ENCODE results near the gene TMLHE. TPM values are rescaled to one million over a fixed set of nuclear protein-coding genes. Genes with fewer than 3 reads are reported as not detected.
"Not testable (repeated sequence)": the region's sequence is repeated elsewhere in the genome, so short reads cannot be mapped to it uniquely, and the experiment has no call there.

TMLHE gene
- total RNA-seq, 1 experiment from 2014 or later: 21.5 TPM

GRCh38 chrX:155495134-155495533 lies 117.6 kb downstream of the TMLHE start:
- DNase-seq (ENCODE audit: low spot score): not testable (repeated sequence)

DNA sequence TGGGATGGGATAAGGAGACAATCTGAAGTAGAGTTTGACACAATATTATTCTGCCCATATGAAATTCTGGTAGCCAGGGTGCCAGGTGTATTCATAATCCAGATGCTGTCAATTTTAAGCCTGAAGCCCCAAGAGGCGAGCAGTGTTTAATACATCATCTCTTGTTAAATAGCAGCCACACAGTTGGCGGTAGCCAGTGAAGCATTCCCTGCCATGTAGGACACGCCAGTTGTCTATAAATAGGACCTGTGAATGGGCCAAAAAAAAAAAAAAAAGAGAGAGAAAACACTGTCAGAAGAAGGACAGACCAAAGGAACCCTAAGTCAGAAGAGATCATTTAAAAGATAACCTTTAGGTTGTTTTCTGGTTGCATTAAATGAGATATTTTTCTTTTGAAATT lies 121.3 kb downstream of the TMLHE start:
- DNase-seq (ENCODE audit: low spot score): not testable (repeated sequence)

GRCh38 chrX:155477136-155477535 lies 135.6 kb downstream of the TMLHE start:
- DNase-seq (ENCODE audit: low spot score): not testable (repeated sequence)

GRCh38 chrX:155466269-155466938 lies 146.3 kb downstream of the TMLHE start:
- DNase-seq (ENCODE audit: low spot score): not testable (repeated sequence)

GRCh38 chrX:155460501-155460900 lies 152.3 kb downstream of the TMLHE start:
- not testable (repeated sequence) for DNase-seq (ENCODE audit: low spot score)

DNA sequence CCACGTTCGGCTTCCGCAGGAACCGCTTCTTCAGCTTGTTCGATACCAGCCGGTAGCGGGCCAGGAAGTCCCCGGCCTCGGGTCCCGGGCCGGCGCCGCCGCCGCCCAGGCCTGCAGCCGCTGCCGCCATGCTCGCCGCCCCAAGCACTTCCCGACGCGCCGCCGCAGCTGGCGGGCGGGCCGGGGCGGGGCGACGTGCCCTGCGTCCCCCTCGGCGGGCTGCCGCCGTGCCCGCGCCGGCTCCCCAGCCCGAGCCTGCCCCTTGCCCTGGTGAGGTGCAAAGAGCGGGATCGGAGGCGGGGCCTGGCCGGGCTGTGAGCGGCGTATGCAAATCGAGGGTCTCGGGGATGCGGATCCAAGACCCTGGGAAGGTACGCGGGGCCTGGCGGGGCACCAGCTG lies 154.3 kb downstream of the TMLHE start, which contains the start of gene F8A3:
F8A3 (minus strand) TSS at position 150 of the 400 bp plus-strand sequence; CDS start at position 130, 20 bp downstream.
- DNase-seq (ENCODE audit: low spot score): not testable (repeated sequence)

DNA sequence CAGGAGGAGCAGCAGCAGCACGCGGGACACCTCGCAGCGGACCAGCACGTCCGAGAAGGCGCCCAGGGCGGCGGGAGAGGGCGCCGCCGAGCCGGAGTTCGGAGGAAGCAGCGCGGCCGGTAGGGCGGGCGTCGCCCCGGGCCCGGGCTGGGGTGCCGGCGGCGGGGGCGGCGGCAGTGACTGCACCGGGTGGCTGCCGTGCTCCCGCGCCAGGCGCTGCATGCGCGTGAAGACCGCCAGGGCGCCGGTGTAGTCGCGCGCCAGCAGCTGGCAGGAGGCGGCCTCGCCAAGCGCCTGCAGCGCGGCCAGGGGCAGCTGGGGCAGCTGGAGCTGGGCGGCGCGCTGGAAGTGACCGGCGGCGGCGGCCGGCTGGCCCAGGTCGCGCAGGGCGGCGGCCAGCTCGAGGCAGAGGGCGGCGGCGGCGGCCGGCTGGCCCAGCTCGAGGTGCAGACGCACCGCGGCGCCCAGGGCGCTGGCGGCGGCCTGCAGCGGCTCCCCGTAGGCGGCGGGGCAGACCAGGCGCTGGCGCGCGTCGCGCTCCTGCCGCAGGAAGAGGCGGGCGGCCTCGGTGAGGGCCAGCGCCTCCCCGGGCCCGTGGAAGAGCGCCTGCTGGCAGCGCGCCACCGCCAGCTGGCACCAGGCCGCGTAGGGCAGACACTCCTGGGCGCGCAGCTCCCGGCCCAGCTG lies 154.8 kb downstream of the TMLHE start:
- not testable (repeated sequence) for DNase-seq (ENCODE audit: low spot score)

DNA sequence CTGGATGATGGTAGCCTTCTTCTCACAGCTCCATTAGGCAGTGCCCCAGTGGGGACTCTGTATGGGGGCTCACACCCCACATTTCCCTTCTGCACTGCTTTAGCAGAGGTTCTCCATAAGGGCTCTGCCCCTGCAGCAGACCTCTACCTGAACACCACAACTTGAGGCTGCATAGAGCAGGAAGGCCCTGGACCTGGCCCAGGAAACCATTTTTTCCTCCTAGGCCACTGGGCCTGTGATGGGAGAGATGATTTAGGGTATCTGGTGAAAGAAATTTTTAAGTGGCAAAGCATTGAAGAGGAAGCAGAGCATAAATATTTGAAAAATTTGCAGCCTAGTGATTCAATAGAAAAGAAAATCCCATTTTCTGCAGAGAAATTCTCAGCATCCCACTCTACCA lies 171.7 kb downstream of the TMLHE start:
- no peak for DNase-seq (ENCODE audit: low spot score)

Other genes starting within 250 kb of the TMLHE start
- not detected in 2 replicates for gene F8A2, start 230.9 kb downstream of the TMLHE start, total RNA-seq (2014; rRNA removed; shearing (Covaris generic))
- gene F8A3, start 154.3 kb downstream of the TMLHE start, total RNA-seq (2014; rRNA removed; shearing (Covaris generic)): 0.41 and 0.57 TPM in 2 replicates
- 0.43 TPM in 2 replicates for gene SPRY3, start 366 bp downstream of the TMLHE start, total RNA-seq (2014; rRNA removed; shearing (Covaris generic))

Data from A172 (cell line).